Sciatic nerve (tissue), 2 donors: Measurements from ENCODE around the gene ALKBH4. TPM values are rescaled to one million over a fixed set of nuclear protein-coding genes. Genes with fewer than 3 reads are reported as not detected.

Experiments used
- ATAC-seq: fragments of 200-7000 bp; cut with Tn5 transposase; one replicate; pipeline ENCODE4 v1.9.1; 2020; ENCODE audit warnings: mild to moderate bottlenecking, moderate library complexity
- DNase-seq: peaks from one replicate; pipeline ENCODE4 v3.0.0-alpha.2; 2020; ENCODE audit warnings: low spot score
- intact Hi-C: fragments of 100-400 bp; cut with DNase I; formaldehyde crosslinking; loops from one replicate; pipeline ENCODE4 v1.14.2; 2022
- total RNA-seq: library from RNA; stranded (reverse); fragmentation: NEBNext Ultra II Directional; extraction: Animal tissue kit (Norgen Biotek cat#: 25700); gene quantifications from one replicate; pipeline ENCODE4 v1.2.1, GENCODE V29; 2021
- donor health status: DM: no; HTN: no; CAD: no.
- donor health status: DM: no; HTN: no; CAD: no.

ALKBH4 gene
- total RNA-seq, 1 donor from 2014 or later: 8.6 TPM

DNA sequence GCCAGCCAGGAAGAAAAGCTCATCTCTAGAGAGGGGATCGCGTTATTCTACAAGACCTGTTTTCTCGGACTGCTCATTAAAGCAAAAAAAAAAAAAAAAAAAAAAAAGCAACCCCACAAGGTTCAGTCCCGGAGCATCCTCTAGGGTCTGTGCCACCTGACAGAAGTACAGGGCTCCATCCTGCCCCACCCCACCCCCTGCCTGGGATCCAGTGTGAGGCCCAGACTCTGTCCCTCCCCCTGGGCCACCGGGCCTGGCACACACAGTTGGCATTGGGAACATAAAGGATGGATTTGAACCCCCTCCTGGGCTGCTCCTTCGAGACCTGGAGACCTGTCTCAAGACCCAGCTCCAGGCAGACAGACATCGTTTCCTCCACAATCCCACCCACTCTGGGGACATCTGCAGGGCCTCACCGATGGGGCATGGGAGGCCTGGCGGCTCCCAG lies 30.6 kb downstream of the ALKBH4 start:
- DNase-seq (no peak), ATAC-seq (peak; percentile 38)
- intact Hi-C loops: no loop called here

GRCh38 chr7:102433219-102434038 lies 31.2 kb downstream of the ALKBH4 start, which contains the start of gene ORAI2:
ORAI2 (plus strand) TSS chr7:102433575; CDS start chr7:102438957, 5,382 bp downstream.
- intact Hi-C loops: no loop called here
- peak; percentile 90 for ATAC-seq
- peak; percentile 92 for DNase-seq

- intact Hi-C loops: no loop called here
- no peak for DNase-seq
- ATAC-seq: peak; percentile 48
Measured at GRCh38 chr7:102432442-102433218, 32.0 kb downstream of the ALKBH4 start.

GRCh38 chr7:102431617-102432298 lies 32.9 kb downstream of the ALKBH4 start:
- intact Hi-C loops: no loop called here
- DNase-seq (no peak), ATAC-seq (no peak)

DNA sequence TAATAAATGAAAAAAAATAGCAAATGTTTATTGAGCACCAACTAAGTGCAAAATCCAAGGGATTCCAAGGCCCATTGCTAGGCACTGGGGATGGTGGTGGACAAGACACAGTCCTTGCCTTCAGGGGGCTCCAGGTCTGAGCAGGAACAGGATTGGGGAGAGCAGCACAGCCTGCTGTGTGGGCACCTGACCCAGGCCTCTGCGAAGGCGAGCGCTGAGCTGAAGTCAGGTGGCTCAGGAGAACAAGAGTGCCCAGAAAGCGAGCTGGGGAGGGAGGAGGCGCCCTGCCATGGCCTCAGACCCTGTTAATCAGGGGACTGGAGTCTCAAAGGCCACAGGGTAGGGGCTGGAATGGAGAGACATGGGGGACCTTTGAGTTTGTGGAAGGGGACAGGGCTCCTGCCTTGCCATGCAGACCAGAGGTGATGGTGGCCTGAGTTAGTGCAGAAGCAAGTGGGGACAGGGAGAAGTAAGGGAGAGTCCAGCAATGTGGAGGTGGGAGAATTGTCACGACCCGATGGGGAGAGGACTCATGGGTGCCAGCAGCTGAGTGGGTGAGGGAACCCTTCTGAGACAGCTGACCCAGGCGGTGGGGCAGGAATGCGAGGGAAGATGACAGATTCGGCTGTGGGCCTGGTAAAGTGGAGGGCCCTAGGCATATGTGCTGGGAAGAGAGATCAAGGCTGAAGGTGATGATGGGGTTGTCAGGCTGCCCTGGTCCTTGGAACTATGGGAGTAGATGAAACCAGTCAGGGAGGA lies 35.3 kb downstream of the ALKBH4 start:
- no peak for ATAC-seq
- intact Hi-C loops: no loop called here
- no peak for DNase-seq

- intact Hi-C loops: no loop called here
- ATAC-seq (no peak), DNase-seq (no peak)
Measured at GRCh38 chr7:102427019-102427405, 37.7 kb downstream of the ALKBH4 start.

DNA sequence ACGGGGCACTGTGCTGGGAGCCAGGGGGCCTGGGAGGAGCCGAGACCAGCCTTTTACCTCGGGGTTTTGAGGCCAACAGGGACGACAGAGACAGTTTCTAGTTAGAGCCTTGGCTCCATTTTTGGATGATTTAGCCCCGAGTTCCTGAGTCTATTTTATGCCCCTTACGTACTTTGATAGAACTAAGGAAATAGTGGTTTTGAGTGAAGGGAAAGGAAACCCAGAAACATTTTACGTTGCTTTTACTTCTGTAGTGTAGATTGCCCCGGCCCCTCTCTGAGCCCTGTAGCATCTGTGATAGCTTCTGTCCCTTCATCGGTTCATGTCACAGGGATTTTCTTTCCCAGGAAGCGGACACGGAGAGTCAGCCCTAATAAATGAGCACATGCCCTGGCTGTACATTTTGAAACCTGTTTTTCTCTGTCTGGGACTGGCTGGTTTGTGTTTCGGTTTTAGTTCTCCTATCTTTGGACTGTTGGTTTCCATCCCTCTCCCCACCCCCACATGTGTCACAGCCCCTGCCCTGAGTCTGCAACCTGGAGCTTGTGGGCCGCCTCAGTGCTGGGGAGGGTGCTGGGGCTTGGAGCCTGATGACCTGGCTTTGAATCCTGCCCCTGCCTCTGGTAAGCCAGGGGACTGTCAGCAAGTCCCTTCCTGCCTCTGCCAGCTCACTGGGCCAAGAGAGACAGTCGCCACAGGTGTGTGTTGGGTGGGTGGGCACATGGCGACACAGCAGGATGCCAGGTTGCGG lies 38.2 kb downstream of the ALKBH4 start:
- intact Hi-C loops: no loop called here
- ATAC-seq (peak; percentile 47), DNase-seq (no peak)

- intact Hi-C loops: no loop called here
- ATAC-seq (peak; percentile 70), DNase-seq (no peak)
Measured at GRCh38 chr7:102425639-102426267, 38.9 kb downstream of the ALKBH4 start.

GRCh38 chr7:102424787-102425218 lies 39.9 kb downstream of the ALKBH4 start:
- ATAC-seq (no peak), DNase-seq (no peak)
- intact Hi-C loops: no loop called here

DNA sequence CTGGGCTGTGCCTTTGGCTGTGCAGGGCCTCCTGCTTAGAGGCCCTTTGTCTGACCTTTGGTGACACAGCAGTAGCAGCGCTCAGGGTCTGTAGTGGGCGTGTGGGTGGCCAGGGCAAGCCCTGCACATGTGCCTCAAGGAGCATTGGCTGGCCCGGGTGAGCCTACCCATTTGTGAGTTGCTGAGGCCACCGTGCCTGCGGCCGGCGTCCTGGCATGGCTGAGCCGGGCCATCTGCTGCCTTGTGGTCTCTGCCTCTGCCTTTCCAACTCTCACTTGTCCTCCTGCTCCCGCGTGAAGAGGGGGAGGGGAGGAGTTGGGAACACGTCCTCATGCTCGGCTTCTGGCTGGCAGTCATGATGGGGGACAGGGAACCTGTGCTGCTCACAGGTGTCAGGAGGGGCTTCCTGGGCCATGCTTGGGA lies 40.5 kb downstream of the ALKBH4 start:
- ATAC-seq (no peak), DNase-seq (no peak)
- intact Hi-C loops: no loop called here

DNA sequence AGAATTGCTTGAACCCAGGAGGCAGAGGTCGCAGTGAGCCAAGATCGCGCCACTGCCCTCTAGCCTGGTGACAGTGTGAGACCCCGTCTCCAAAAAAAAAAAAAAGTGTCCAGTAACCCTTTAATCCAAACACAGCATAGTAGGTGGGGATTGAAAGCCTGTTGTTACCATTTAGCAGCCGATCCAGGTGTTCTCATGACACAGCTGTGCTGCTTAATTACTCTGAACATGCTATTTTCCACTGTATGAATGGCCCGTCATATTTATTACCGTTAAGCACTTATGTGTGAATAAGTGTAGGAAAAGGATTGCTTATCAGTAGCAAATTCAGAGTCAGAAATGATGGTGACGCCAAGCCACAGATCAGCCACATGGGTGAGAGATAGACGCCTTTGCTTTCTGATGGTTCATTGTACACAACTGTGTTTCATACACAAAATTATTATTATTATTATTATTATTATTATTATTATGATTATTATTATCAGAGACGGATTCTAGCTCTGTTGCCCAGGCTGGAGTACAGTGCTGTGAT lies 42.9 kb downstream of the ALKBH4 start:
- ATAC-seq: no peak

DNA sequence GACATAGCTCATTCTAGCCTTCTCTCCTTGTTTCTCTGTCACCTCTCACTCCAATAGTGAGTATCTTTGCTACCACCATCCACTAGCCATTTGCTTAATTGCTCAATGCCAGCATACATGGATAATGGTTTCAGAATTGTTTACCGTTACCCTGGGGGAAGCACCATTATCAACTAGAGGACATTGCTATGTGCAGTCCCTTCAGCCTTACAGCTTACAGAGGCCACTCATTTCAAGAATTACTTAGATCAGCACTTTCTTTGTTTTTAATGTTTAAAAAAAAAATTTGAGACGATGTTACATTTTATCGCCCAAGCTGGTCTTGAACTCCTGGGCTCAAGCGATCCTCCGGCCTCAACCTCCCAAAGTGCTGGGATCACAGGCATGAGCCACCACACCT lies 46.1 kb downstream of the ALKBH4 start:
- intact Hi-C loops: no loop called here
- ATAC-seq (no peak), DNase-seq (no peak)

More for the DNA sequence above, 42.9 kb downstream of the ALKBH4 start:
- no peak for DNase-seq
- intact Hi-C loops: no loop called here

- ATAC-seq (no peak), DNase-seq (no peak)
- intact Hi-C loops: no loop called here
Measured at GRCh38 chr7:102417105-102417504, 47.6 kb downstream of the ALKBH4 start.

DNA sequence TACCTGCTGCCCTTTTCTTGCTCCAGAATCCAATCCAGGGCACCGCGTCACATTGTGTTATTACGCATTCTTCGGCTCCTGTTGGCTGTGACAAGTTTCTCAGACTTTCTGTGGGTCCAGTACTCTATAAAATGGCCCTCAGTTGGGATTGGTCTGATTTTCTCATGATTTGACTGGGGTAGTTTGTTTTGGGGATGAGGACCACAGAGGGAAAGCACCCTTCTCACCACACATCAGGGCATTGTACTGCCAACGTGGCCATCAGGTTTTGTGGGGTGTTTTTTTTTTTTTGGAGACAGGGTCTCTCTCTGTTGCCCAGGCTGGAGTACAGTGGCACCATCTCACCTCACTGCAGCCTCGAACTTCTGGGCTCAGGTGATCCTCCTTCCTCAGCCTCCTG lies 48.3 kb downstream of the ALKBH4 start:
- ATAC-seq (no peak), DNase-seq (no peak)
- intact Hi-C loops: no loop called here

DNA sequence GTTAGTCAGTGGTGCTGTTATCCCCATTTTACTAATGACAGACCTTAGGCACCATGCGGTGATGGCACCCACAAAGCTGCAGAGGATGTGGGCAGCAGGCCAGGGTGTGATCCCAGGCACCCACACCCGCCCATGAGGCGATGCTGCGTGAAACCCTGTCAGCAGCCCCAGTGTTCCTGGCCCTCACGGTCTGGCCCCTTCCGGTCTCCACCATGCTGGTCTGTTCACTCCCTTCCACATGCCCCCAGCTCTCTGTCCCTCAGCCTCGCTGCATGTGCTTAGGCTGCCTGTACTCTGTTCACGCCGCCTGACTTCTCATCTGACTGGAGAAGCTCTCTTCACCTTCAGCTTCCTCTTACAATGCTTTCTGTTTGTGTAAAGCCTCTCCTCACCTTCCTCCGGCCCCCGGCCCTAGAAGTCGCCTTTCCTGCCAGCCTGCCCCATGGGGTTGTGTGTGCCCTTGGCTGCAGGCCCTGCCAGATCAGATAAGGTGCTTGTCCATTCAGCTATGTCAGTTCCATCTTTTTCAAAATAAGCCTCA lies 48.9 kb downstream of the ALKBH4 start:
- DNase-seq (no peak), ATAC-seq (peak; percentile 28)
- intact Hi-C loops: no loop called here

- intact Hi-C loops: no loop called here
- ATAC-seq: no peak
- no peak for DNase-seq
Measured at GRCh38 chr7:102413611-102414010, 51.1 kb downstream of the ALKBH4 start.

DNA sequence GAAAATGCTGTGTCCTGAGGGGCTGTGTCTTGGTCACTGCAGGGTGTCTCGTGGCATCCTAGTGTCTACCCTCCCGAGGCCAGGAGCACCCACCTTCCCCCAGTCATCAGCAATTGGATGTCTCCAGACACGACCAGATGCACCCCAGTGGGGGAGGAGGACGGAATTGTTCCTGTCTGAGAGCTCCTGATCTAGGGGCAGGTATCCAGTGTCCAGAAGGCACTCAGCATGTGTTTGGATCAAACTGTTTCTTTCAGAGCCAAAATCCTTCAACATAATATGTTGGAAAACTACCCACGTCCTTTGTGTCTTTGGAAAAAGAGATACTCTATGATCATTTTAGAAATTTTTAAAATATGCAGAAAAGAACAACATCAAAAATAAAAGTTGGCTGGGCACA lies 51.6 kb downstream of the ALKBH4 start:
- no peak for ATAC-seq
- intact Hi-C loops: no loop called here

More for the DNA sequence above, 51.6 kb downstream of the ALKBH4 start:
- DNase-seq: no peak
